H54 (cell line): ENCODE results near the gene EDDM3A.
"Not testable (repeated sequence)": the region's sequence is repeated elsewhere in the genome, so short reads cannot be mapped to it uniquely, and the experiment has no call there.

Experiments
- DNase-seq: peaks from one replicate; pipeline ENCODE4 v3.0.0; 2011; ENCODE audit warnings: low spot score, mixed read lengths; ENCODE audit not compliant: insufficient read length
- FAIRE-seq: peaks from 3 replicates; lab custom pipeline; 2011; peaks lifted over from hg19 to GRCh38; lab: Jason Lieb, UNC
- POLR2A ChIP-seq: IDR thresholded peaks from 2 replicates; pipeline ENCODE4 v1.6.1; 2011; ENCODE audit warnings: low read depth, mild to moderate bottlenecking, low read length

EDDM3A gene

GRCh38 chr14:20719777-20720176 lies 25.9 kb upstream of the EDDM3A start:
- no peak for FAIRE-seq
- no peak for TF ChIP-seq POLR2A

GRCh38 chr14:20720741-20721140 lies 24.9 kb upstream of the EDDM3A start:
- FAIRE-seq = no peak
- no peak for DNase-seq
- no peak for TF ChIP-seq POLR2A

More at GRCh38 chr14:20719777-20720176, 25.9 kb upstream of the EDDM3A start:
- no peak for DNase-seq

- no peak for TF ChIP-seq POLR2A
- no peak for FAIRE-seq
- no peak for DNase-seq
Measured at GRCh38 chr14:20722016-20722415, 23.7 kb upstream of the EDDM3A start.

GRCh38 chr14:20723488-20723887 lies 22.2 kb upstream of the EDDM3A start:
- no peak for TF ChIP-seq POLR2A
- FAIRE-seq (no peak), DNase-seq (no peak)

- DNase-seq, FAIRE-seq: not testable (repeated sequence)
Measured at GRCh38 chr14:20726121-20726520, 19.6 kb upstream of the EDDM3A start.

GRCh38 chr14:20726531-20726930 lies 19.2 kb upstream of the EDDM3A start:
- no peak for DNase-seq
- TF ChIP-seq POLR2A = no peak
- no peak for FAIRE-seq

GRCh38 chr14:20730891-20731290 lies 14.8 kb upstream of the EDDM3A start:
- no peak for DNase-seq
- no peak for FAIRE-seq
- TF ChIP-seq POLR2A = no peak

- FAIRE-seq (no peak), DNase-seq (no peak)
- no peak for TF ChIP-seq POLR2A
Measured at GRCh38 chr14:20732477-20732876, 13.2 kb upstream of the EDDM3A start.

- no peak for FAIRE-seq
- DNase-seq = no peak
- no peak for TF ChIP-seq POLR2A
Measured at GRCh38 chr14:20732979-20733635, 12.6 kb upstream of the EDDM3A start.

GRCh38 chr14:20733684-20734429 lies 11.8 kb upstream of the EDDM3A start:
- no peak for TF ChIP-seq POLR2A
- DNase-seq = no peak
- no peak for FAIRE-seq

- TF ChIP-seq POLR2A = no peak
- FAIRE-seq (no peak), DNase-seq (no peak)
Measured at GRCh38 chr14:20734430-20734806, 11.3 kb upstream of the EDDM3A start.

GRCh38 chr14:20738292-20738691 lies 7.4 kb upstream of the EDDM3A start:
- DNase-seq, FAIRE-seq: not testable (repeated sequence)

GRCh38 chr14:20742132-20742531 lies 3.6 kb upstream of the EDDM3A start:
- no peak for FAIRE-seq
- DNase-seq = no peak
- no peak for TF ChIP-seq POLR2A

GRCh38 chr14:20743556-20743955 lies 2.1 kb upstream of the EDDM3A start:
- TF ChIP-seq POLR2A = no peak
- FAIRE-seq = no peak
- no peak for DNase-seq

GRCh38 chr14:20746566-20746965 lies 879 bp downstream of the EDDM3A start:
- TF ChIP-seq POLR2A = no peak
- FAIRE-seq (no peak), DNase-seq (no peak)

- no peak for TF ChIP-seq POLR2A
- no peak for FAIRE-seq
- no peak for DNase-seq
Measured at GRCh38 chr14:20748439-20748838, 2.8 kb downstream of the EDDM3A start.
